Activated naive CD4-positive, alpha-beta T cell treated with anti-CD3 and anti-CD28 coated beads, Interleukin-2, amount 50 U/mL, for 16 hours (primary cell): Measurements from ENCODE around the gene MESD.

Experiments used
- DNase-seq: peaks from one replicate; pipeline ENCODE4 v3.0.0-alpha.2; 2020

Gene MESD

DNA sequence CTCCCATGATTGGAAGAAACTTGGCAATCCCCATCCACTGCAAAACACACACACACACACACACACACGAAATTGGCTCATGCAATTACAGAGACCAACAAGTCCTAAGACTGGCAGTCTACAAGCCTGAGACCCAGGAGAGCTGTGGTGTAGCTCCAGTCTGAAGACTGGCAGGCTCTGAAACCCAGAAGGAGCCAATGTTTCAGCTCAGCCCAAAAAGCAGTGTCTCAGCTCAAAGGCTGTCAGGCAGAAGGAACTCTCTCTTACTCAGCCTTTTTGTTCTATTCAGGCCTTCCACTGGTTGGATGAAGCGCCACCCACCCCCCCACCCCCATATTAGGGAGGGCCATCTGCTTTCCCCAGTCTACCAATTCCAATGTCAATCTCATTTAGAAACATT is 32.1 kb downstream of the MESD start:
- no peak for DNase-seq

DNA sequence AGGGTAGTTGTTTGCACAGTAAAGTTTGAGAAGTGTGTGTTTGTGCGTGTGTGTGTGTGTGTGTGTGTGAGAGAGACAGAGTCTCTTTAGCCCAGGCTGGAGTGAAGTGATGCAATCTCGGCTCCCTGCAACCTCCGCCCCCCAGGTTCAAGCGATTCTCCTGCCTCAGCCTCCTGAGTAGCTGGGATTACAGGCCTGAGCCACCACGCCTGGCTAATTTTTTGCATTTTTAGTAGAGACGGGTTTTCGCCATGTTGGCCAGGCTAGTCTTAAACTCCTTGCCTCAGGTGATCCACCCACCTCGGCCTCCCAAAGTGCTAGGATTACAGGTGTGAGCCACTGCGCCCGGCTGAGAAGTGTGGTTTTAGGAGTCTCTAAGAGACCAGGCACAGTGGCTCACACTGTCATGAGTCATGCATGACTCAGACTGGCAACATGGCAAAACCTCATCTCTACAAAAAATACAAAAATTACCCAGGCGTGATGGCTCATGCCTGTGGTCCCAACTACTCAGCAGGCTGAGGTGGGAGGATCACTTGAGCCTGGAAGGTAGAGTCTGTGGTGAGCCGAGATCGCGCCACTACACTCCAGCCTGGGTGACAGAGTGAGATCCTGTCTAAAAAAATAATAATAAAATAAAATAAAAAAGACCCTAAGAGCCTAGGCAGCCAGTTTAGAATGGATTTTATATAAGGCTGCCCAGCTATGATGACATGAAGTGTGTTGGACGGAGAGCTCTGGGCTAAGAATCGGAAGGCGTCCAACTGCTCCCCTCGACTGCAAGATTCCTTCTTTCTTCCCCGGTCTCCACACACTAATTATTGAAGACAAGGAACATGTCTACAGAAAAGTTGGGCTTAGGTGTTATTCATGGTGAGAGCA is 33.8 kb downstream of the MESD start:
- peak; percentile 54 for DNase-seq

DNA sequence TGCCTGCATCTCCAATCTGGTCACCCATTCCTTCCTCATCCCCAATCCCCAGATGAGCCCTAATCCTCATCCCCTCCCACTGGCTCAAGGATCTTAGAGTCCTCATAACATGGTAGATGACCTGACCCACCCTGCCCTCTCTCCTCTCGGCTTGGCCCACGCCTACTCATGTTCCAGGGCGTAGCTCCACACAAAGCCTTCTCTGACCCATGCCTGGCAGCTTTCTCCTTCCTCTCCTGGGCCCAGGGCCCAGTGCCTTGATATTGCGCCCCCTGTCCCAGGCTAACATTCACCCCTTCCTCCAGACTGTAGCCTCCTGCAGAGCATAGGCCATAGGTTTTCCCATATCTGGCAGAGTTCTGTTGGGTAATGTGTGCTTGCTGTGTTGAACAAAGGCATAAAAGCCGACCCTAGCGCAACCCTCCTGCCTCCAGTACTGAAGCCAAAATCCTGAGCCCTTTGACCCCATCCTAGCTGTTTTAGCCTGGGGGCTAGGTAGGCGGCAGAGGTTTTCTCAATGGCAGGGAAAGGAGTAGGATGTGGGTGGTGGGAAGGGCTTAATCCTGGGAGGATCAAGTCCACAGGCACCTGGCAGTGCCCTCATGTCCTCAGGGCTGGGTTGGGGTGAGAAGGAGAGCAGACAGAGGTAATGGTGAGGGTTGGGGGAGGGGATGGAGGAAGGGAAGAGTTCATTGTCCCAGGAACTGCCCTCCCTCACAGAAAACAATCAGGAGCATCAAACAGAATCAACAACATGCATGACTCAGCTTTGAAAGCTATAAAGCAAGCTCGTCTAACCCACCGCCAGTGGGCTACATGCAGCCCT is 35.5 kb downstream of the MESD start:
- DNase-seq: no peak

DNA sequence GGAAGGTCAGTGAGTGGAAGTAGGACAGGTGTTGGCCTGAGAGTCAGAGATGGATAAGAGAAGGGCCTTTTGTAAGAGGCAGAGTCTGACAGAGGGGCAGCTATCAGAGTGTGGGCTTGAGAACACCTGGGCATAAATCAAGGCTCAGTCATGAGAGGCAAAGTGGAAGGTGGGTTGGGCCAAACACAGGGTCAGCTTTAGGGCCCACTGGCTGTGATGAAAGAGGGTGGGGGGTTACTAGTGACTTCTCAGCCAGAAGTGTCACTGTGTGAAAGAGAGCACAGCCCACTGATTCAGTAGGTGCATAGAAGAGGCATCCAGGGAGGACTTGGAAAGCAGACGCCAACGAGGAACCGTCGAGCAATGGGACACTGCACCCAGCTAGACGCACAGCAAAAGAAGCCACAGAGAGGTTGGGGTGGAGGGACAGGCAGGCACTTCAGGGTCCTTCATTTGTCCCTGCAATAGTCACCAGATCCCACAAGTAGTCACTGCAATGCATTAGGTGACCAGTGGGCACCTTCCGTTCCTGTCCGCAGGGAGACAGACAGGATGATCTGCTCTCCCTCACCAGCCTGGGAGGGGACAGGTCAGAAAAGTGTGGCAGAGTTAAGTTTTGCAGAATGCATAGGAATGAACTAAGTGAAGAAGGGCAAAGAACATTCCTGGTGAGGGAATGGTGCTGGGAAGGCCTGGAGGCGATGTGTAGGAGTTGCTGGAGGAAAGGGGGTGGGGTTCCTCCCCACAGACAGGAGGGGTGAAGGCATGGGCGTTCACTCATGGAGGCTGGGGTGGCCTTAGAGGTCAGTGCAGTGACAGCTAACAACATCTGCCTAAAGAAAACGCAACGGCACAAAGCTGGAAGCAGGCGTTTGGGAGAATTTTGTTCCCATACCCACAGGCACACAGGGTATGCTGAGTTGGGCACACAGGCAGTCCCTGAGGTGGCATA is 36.3 kb downstream of the MESD start:
- DNase-seq: no peak

DNA sequence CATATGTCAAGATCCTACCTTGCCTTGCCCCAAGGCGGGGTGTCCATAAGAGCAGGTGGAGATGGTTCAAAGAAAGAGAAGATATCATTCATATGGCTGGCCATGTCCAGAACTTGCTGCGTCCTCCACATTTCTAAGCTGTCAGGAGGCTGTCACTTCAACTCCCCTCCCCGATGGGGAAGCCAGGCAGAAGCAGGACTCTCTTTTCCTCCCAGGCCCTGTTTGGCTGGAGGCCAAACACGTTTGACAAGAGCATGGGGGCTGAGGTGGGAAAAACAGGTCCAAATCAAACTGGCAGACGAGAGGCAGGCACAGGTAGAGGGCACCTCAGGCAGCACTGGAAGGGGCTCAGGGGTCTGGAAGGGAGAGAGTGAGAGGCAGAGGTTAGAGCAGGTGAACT is 37.7 kb downstream of the MESD start:
- DNase-seq: no peak

DNA sequence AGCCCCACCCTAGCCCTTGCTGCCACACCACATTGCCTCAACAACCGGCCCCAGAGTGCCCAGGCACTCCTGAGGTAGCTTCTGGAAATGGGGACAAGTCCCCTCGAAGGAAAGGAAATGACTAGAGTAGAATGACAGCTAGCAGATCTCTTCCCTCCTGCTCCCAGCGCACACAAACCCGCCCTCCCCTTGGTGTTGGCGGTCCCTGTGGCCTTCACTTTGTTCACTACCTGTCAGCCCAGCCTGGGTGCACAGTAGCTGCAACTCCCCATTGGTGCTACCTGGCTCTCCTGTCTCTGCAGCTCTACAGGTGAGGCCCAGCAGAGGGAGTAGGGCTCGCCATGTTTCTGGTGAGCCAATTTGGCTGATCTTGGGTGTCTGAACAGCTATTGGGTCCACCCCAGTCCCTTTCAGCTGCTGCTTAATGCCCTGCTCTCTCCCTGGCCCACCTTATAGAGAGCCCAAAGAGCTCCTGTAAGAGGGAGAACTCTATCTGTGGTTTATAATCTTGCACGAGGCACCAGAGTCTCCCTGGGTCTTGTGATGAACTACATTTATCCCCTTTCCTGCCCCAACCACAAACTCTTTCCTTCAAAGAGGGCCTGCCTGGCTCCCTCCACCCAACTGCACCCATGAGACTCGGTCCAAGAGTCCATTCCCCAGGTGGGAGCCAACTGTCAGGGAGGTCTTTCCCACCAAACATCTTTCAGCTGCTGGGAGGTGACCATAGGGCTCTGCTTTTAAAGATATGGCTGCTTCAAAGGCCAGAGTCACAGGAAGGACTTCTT is 39.1 kb downstream of the MESD start:
- DNase-seq: no peak

DNA sequence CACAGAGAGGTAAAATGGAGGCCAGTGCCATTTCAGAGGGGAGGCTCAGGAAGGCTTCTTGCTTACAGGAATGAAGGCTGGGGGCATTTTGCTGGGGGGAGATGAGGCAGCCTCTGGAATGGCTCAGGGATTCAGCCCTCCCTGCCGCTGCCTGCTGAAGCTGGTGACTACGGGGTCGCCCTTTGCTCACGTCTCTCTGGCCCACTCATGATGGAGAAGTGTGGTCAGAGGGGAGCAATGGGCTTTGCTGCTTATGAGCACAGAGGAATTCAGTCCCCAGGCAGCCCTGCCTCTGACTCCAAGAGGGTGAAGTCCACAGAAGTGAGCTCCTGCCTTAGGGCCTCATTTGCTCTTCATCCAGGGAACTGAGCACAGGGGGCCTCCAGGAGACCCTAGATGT is 39.9 kb downstream of the MESD start:
- DNase-seq: no peak

DNA sequence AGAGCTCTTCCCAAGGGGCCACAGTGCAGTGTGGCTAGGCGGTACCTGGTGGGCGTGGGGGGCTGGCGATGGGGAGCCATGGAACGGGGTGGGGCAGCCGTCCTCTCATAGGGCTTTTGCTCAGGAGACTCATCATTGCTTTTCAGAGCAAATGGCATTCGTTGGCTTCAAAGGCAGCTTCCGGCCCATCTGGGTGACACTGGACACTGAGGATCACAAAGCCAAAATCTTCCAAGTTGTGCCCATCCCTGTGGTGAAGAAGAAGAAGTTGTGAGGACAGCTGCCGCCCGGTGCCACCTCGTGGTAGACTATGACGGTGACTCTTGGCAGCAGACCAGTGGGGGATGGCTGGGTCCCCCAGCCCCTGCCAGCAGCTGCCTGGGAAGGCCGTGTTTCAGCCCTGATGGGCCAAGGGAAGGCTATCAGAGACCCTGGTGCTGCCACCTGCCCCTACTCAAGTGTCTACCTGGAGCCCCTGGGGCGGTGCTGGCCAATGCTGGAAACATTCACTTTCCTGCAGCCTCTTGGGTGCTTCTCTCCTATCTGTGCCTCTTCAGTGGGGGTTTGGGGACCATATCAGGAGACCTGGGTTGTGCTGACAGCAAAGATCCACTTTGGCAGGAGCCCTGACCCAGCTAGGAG is 40.8 kb downstream of the MESD start:
- no peak for DNase-seq

DNA sequence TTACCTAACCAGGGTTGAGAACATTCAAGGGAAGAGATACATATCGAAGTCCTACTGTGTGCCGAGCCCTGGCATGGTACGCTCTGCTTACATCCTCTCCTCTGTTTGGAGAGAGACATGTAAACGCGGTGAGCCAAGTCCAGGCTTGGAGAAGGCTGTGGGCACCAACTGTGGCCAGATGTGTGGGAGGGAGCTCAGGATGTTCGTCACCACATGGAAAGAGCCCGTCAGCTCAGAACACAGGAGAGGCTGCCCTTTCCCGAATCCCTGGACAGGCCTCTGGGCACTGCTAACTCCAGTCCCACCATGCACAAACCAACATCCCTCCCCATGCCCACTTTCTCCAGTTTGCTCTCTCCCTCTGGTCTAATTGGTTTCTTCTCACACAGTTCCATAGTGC is 43.0 kb downstream of the MESD start:
- no peak for DNase-seq

DNA sequence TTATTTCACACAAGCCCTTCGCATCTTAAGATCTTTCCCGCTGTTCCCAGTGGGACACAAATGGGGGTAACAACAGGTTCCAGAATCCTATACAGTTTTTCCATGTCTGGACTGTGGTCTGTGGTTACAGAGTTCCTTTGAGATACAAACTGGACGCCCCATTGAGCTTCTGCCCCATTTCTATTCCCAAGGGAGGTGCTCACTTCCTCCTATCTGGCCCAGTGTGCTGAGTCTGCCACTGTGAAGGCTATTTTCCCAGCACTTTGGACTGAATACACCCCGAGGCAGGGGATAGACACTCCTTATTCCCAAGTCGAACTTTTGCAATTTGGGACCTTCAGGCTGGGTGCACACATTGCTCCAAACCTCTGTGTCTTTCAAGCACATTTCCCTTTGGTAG is 44.0 kb downstream of the MESD start:
- DNase-seq: no peak

DNA sequence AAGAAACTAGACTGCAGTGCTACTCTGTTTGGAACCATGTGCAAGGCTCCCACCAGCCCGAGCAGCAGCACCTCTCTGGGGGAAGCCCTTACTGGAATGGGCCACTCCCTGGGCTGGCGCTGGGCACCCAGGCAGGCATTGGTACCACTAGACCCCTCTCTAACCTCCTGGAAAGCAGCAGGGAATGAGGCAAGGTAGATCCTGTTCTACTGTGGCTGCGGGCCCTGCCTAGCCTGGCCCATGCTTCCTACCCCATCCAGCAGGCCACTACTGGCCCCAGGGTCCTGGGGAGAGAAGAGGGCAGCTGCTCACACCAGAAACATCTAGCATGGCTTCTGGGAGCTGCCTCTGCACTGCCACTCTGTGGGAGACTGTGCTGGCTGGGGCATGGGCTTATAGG is 44.8 kb downstream of the MESD start:
- DNase-seq: no peak

DNA sequence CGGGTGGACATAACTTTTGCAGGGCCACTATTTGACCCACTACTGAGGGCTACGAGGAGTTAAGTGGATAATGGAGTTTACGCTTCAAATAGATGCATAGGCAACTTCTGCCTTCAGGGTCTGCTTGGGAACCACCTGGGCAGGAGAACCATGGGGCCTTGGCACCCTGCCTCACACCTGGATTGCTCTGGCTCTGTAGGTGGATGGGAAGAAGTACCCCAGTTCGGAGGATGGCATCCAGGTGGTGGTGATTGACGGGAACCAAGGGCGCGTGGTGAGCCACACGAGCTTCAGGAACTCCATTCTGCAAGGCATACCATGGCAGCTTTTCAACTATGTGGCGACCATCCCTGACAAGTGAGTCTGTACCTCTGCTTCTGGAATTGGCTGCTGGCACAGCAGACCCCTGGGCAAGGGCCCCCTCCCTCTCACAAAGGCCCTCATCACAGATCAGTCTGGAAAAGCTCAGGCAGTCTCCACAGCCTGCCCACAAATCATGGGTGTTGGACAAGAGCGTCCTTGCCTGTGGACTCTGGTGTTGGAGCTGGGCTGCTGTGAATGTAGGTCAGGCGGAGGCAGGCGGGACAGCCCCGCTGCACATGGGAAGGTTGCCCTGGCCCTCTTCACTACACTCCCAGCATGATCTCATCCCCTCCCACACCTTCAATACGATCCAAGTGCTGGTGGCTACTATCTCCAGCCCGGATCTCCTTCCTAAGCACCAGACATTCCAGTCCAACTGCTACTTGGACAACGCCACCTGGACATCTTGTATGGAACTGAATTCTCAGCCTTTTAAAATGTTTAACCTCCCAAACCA is 46.7 kb downstream of the MESD start:
- no peak for DNase-seq

DNA sequence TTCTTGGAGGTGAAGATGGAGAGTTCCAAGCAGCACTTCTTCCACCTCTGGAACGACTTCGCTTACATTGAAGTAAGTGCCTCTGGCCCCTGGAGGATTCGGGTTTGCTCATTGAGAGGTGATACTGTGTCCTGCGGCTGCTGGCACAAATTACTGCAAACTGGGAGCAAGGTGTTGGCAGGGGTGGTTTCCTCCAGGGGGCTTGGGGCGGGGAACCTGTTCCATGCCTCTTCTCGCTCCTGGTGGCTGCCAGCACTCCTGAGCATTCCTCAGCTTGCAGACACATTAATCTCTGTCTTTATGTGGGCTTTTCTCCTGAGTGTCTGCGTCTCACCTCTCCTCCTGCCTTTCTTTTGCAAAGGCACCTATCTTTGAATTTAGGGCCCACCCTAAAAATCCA is 47.4 kb downstream of the MESD start:
- no peak for DNase-seq

DNA sequence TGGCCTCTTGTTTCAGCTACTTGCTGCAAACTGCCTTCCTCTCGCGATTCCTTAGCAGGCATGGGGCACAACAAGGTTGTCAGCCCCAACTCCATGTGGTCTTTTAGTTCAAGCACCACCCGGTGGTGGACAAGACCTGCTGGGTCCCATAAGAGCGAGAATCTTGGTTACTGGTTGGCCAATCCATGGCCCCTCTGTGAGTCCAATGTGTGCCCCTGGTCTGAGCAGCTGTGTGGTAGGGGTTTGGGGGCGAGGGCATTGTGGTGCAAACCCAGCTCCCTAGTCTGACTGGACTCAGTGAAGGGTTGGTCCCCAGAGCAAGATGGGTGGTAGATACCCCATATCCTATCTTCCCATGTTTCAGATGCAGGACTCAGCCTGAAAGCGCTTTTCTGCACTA is 48.8 kb downstream of the MESD start:
- no peak for DNase-seq

DNA sequence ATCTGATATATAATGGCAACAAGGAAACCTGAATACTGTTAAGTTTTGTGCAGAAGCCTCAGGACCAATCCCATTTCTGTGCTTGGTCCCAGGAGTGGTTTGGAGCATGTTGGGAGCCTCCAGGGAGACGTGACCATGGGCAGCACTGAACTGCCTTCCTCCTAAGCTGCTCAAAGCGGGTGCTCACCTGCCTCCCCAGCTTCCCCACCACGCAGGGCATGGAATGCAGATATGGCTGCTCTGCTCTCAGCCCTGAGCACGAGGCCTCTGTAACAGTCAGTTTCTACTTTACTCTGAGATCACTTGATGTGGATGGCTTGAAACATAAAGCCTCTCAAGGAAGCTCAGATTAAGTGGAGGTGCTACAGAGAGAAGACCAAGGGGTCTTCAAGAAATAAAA is 49.3 kb downstream of the MESD start:
- no peak for DNase-seq

DNA sequence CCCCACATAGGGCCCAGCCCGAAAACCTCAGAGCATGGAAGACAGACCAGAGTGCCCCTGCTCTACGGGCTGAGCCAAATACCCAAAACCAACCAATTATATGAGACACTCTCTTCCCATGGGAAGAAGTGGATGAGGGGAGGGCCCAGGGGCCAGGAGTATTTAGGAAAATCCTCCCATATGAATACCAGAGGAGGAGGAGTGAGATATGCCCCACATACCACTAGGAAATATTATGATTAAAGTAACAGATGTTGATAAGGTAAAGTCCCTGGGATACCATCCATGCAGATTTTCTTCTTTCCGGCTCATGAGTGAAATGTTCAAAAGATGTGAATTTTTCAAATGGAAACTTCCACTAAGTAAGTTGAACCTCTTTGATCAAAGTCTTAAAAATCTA is 50.4 kb downstream of the MESD start:
- no peak for DNase-seq

DNA sequence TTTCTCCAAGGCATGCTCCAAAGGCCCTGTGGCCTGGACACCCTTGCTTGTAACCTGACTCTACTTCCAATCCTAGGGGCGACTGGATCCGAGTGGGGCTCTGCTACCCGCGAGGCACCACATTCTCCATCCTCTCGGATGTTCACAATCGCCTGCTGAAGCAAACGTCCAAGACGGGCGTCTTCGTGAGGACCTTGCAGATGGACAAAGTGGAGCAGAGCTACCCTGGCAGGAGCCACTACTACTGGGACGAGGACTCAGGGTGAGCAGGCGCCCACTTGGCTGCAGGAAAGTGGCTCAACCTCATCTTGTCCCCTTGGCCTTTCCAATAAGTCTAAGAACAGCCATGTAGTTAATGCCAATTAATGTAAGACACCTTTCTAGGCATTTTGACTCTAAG is 51.9 kb downstream of the MESD start:
- no peak for DNase-seq

DNA sequence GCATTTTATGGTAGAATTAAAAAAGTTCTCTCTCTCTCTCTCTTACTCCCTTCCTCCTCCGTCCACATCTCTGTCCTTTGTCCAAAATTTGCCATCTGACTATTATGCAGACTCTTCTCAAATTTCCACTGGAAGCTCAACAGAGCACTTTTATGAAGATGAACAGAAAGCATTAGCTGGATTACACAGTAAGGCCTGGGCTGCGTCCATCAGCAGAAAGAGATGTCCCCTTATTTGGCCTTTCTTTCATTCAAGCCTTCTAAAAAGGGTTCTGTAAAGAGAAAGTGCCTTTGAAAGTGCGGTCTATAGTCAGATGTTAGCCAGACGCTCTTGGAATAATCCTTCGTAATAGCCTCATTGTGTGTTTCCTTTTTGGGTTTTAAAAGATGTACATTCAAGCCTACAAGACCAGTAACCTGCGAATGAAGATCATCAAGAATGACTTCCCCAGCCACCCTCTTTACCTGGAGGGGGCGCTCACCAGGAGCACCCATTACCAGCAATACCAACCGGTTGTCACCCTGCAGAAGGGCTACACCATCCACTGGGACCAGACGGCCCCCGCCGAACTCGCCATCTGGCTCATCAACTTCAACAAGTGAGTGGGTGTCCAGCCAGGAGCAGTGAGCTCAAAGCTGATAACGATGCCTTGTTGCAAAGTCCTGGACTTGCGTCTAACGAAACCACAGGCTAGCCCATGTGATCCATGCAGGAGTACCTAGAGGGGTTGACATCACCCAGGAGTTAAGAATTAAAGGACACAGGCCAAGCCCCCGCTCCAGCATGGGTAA is 53.1 kb downstream of the MESD start:
- DNase-seq: no peak

DNA sequence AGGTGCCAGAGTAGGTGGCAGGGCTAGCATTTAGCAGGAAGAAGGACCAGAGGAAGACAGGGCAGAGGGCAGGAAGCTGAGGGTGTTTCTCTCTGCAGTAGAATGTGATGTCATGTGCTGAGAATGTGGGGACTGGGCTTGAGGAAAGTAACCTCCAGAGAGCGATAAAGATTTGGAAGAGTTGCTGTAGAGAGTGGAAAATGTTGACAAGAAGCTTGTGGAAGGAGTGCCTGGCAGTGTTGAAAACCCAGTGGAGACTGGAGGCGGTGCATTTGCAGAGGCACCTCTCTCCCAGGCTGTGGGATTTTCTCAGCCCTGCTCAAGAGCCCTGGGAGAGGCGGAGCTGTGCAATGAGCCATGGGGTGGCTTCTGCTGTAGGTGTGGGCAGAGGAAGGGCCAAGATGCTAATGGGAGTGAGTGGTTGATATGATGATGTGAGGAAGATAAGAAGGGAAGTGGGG is 54.8 kb downstream of the MESD start:
- no peak for DNase-seq

DNA sequence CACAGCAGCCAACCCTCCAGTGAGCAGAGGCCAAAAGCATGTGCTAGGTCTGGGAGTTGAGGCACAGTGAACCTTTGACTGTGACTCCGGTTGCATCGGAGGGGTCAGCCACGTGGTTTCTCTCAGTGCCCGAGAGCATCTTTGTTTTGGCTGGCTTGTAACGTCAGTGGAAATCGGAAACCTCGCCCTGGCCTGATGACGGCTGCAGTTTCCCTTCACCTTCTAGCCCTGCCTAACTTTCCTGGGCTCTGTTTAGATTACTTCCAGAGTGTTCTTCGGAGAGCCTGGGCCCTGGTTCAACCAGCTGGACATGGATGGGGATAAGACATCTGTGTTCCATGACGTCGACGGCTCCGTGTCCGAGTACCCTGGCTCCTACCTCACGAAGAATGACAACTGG is 56.6 kb downstream of the MESD start:
- no peak for DNase-seq
